Gastrocnemius medialis (tissue), 4 donors: Measurements from ENCODE around the gene RNU6-8.

ENCODE experiments used
- POLR2A ChIP-seq, 2 donors: fragments of 450-650 bp; IDR thresholded peaks; one replicate each; pipeline ENCODE4 v1.6.1; 2017; ENCODE audit warnings: antibody characterized with exemption in 2 of 2, mild to moderate bottlenecking in 2 of 2, moderate library complexity in 2 of 2
- TF ChIP-seq, protein P1 (sequence below), 5 experiments: fragments of 450-650 bp in 3 of 5; fragments of 200-600 bp in 2 of 5; sonication (generic) in 2 of 5; IDR thresholded peaks in 4 of 5; conservative IDR thresholded peaks in 1 of 5; 1 replicate in 4 of 5; 2 replicates in 1 of 5; pipeline ENCODE4 v1.5.1; 2016 to 2019; ENCODE audit warnings: antibody characterized with exemption in 5 of 5, mild to moderate bottlenecking in 3 of 5, moderate library complexity in 3 of 5

DNA sequence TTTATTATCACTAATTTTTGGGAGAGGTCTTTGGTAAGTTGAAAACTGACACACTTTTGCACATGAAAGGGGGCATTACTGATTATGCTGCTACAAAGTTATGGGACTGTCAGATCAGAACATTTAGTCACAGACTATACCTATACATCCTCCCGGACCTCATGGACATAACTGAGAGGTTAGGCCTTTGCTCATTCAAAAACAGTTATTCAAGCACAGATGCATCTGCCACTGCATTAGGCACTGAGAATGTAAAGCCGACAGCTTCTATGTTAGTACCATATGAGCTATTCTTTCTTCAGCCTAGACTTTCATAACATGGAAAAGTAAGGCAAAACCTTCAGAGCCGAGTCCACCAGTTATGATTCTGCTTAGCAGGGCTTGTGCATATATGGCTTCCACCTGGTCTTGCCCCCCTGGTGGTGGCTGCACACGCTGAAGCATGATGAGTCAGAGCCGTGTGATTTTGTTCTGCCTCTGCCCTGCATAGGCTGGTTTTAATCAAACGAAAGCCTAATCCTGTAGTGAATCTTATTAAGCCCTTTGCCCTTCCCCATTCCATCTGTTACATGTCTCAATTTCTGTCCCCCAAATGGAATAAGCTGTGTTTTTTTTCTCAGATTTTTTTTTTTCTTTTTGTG, 21.8 kb upstream of the RNU6-8 start:
- TF ChIP-seq POLR2A (IDR thresholded peaks at IDR 0.05) = no peak
- TF ChIP-seq, protein P1, sequence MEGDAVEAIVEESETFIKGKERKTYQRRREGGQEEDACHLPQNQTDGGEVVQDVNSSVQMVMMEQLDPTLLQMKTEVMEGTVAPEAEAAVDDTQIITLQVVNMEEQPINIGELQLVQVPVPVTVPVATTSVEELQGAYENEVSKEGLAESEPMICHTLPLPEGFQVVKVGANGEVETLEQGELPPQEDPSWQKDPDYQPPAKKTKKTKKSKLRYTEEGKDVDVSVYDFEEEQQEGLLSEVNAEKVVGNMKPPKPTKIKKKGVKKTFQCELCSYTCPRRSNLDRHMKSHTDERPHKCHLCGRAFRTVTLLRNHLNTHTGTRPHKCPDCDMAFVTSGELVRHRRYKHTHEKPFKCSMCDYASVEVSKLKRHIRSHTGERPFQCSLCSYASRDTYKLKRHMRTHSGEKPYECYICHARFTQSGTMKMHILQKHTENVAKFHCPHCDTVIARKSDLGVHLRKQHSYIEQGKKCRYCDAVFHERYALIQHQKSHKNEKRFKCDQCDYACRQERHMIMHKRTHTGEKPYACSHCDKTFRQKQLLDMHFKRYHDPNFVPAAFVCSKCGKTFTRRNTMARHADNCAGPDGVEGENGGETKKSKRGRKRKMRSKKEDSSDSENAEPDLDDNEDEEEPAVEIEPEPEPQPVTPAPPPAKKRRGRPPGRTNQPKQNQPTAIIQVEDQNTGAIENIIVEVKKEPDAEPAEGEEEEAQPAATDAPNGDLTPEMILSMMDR (IDR thresholded peaks at IDR 0.05 in 4 of 5, conservative IDR thresholded peaks at IDR 0.05 in 1 of 5) = peak; percentile 23 to 66 (median 47)
